ENCODE results near the gene SPINK8. TPM values are rescaled to one million over a fixed set of nuclear protein-coding genes. Genes with fewer than 3 reads are reported as not detected.
"Not testable (repeated sequence)": the region's sequence is repeated elsewhere in the genome, so short reads cannot be mapped to it uniquely, and the experiment has no call there.

Gene SPINK8
- total RNA-seq, 1 experiment from 2014 or later, result not detected

- no peaks in the 10 kb centered on the region for H3K9me3 Mint-ChIP-seq
- TF ChIP-seq CTCF (conservative IDR thresholded peaks at IDR 0.05), result no peak
- Histone ChIP-seq H3K27me3 (ENCODE audit: insufficient read depth, low read length) (no peaks in the 10 kb centered on the region), H2BK20ac (ENCODE audit: low read depth, low read length, poor library complexity, severe bottlenecking) (no peak overlapping the region), H3K9ac (ENCODE audit: extremely low read depth, insufficient read length, low read length) (no peak overlapping the region), H3K4ac (ENCODE audit: low read depth, low read length) (no peak overlapping the region), H2BK120ac (ENCODE audit: low read depth, low read length, poor library complexity, severe bottlenecking) (no peak overlapping the region), H3K18ac (ENCODE audit: insufficient read length, low read depth, low read length) (no peak overlapping the region), H3K4me2 (ENCODE audit: insufficient read depth, insufficient read length, low read length) (no peak overlapping the region), H2BK15ac (ENCODE audit: low read depth, low read length) (no peak overlapping the region), H4K8ac (replicated peaks; ENCODE audit: insufficient read length, low read depth, low read length) (no peak overlapping the region), H3K79me1 (ENCODE audit: insufficient read depth, low read depth, low read length, poor library complexity, severe bottlenecking) (no peaks in the 10 kb centered on the region), H4K5ac (ENCODE audit: insufficient read length, low read depth, low read length) (no peak overlapping the region), H3T11ph (ENCODE audit: low read length) (no peak overlapping the region), H3K14ac (ENCODE audit: insufficient read depth, low read length) (no peak overlapping the region), H3K27ac (ENCODE audit: insufficient read length, low read depth, low read length) (no peak overlapping the region), H3K79me2 (ENCODE audit: insufficient read depth, low read length) (no peaks in the 10 kb centered on the region), H4K20me1 (ENCODE audit: control insufficient read depth, insufficient read depth, insufficient read length) (no peaks in the 10 kb centered on the region), H3K23ac (ENCODE audit: insufficient read length, low read depth, low read length) (no peak overlapping the region), H3K4me1 (ENCODE audit: insufficient read depth, low read length) (no peaks in the 10 kb centered on the region), H2AFZ (ENCODE audit: low read length) (no peak overlapping the region), H2AK5ac (ENCODE audit: insufficient read length, low read length) (no peak overlapping the region), H2BK5ac (ENCODE audit: insufficient read length, low read length) (no peak overlapping the region), H4K91ac (ENCODE audit: insufficient read length, low read depth, low read length) (no peak overlapping the region), H3K23me2 (ENCODE audit: insufficient read length, low read depth, low read length, poor library complexity, severe bottlenecking) (no peaks in the 10 kb centered on the region), H3K56ac (ENCODE audit: insufficient read length, low read depth, low read length) (no peak overlapping the region), H3K9me3 (ENCODE audit: control insufficient read depth, low read depth, low read length) (no peaks in the 10 kb centered on the region), H2BK12ac (ENCODE audit: insufficient read length, low read depth, low read length) (no peak overlapping the region)
- DNase-seq, result no peak
- no CpG with 5 or more reads among the region's 4 CpGs for WGBS (ENCODE audit: extremely low coverage, insufficient read length, low lambda C conversion rate)
- no peak overlapping the region for H3K27ac Mint-ChIP-seq
- no peaks in the 10 kb centered on the region for H3K36me3 Mint-ChIP-seq (ENCODE audit: insufficient read depth in 1 of 3, low read depth in 3 of 3)
- peaks cover 0 to 2% of the 10 kb centered on the region in 2 experiments; a peak in 1 of 4 replicates for H3K4me1 Mint-ChIP-seq
- H3K27me3 Mint-ChIP-seq (ENCODE audit: low read depth), result peaks cover 2% of the 10 kb centered on the region; the same call in 1 of the 2 replicates
- no peak overlapping the region for H3K4me3 Mint-ChIP-seq
These were observed 5.2 kb upstream of the SPINK8 start for GRCh38 chr3:48338635-48339034.

GRCh38 chr3:48337536-48337935 lies 4.1 kb upstream of the SPINK8 start:
- not testable (repeated sequence) for H3K27ac Mint-ChIP-seq; H3K4me1 Mint-ChIP-seq; H2AFZ ChIP-seq (ENCODE audit: low read length)

More at GRCh38 chr3:48337536-48337935, 4.1 kb upstream of the SPINK8 start:
- H3K56ac ChIP-seq (ENCODE audit: insufficient read length, low read depth, low read length); H3K36me3 Mint-ChIP-seq (ENCODE audit: insufficient read depth in 1 of 3, low read depth in 3 of 3); H3K4ac ChIP-seq (ENCODE audit: low read depth, low read length); H3K18ac ChIP-seq (ENCODE audit: insufficient read length, low read depth, low read length); H3K79me1 ChIP-seq (ENCODE audit: insufficient read depth, low read depth, low read length, poor library complexity, severe bottlenecking); H2AK5ac ChIP-seq (ENCODE audit: insufficient read length, low read length); H3K14ac ChIP-seq (ENCODE audit: insufficient read depth, low read length); H4K91ac ChIP-seq (ENCODE audit: insufficient read length, low read depth, low read length); H3K27me3 Mint-ChIP-seq (ENCODE audit: low read depth); H2BK5ac ChIP-seq (ENCODE audit: insufficient read length, low read length); H3K9me3 Mint-ChIP-seq; H3K4me3 Mint-ChIP-seq; H4K5ac ChIP-seq (ENCODE audit: insufficient read length, low read depth, low read length); H3K27me3 ChIP-seq (ENCODE audit: insufficient read depth, low read length); H2BK12ac ChIP-seq (ENCODE audit: insufficient read length, low read depth, low read length); H2BK15ac ChIP-seq (ENCODE audit: low read depth, low read length); H2BK20ac ChIP-seq (ENCODE audit: low read depth, low read length, poor library complexity, severe bottlenecking); H3T11ph ChIP-seq (ENCODE audit: low read length); DNase-seq; H4K20me1 ChIP-seq (ENCODE audit: control insufficient read depth, insufficient read depth, insufficient read length); H4K8ac ChIP-seq (replicated peaks; ENCODE audit: insufficient read length, low read depth, low read length); H3K27ac ChIP-seq (ENCODE audit: insufficient read length, low read depth, low read length); H2BK120ac ChIP-seq (ENCODE audit: low read depth, low read length, poor library complexity, severe bottlenecking); H3K4me1 ChIP-seq (ENCODE audit: insufficient read depth, low read length); H3K23ac ChIP-seq (ENCODE audit: insufficient read length, low read depth, low read length); H3K23me2 ChIP-seq (ENCODE audit: insufficient read length, low read depth, low read length, poor library complexity, severe bottlenecking); H3K79me2 ChIP-seq (ENCODE audit: insufficient read depth, low read length); H3K9me3 ChIP-seq (ENCODE audit: control insufficient read depth, low read depth, low read length); H3K9ac ChIP-seq (ENCODE audit: extremely low read depth, insufficient read length, low read length); H3K4me2 ChIP-seq (ENCODE audit: insufficient read depth, insufficient read length, low read length): not testable (repeated sequence)
- WGBS (ENCODE audit: extremely low coverage, insufficient read length, low lambda C conversion rate), result no CpG with 5 or more reads among the region's 5 CpGs
